HepG2 (cell line): ENCODE results near the gene GRIA3.

Experiments used
- FOXA1 ChIP-seq, 2 experiments: fragments of 450-650 bp in 1 of 2; sonication (generic) in 1 of 2; formaldehyde crosslinking in 1 of 2; IDR thresholded peaks; 2 replicates each; pipeline versions ENCODE4 v1.4.0 to v1.6.1; 2016 to 2020; ENCODE audit warnings: missing genetic modification reagents in 1 of 2
- MBNL3 ChIP-seq: fragments of 250-450 bp; sonication (Bioruptor Pico); conservative IDR thresholded peaks from 2 replicates; pipeline ENCODE4 v1.8.0; 2022; ENCODE audit warnings: mild to moderate bottlenecking, inconsistent platforms
- SPEN ChIP-seq: sonication (generic); formaldehyde crosslinking; IDR thresholded peaks from 2 replicates; pipeline ENCODE4 v1.5.1; 2020; ENCODE audit warnings: low read depth, mild to moderate bottlenecking, missing genetic modification reagents
- ZNF280B ChIP-seq: sonication (generic); formaldehyde crosslinking; IDR thresholded peaks from 2 replicates; pipeline ENCODE4 v1.5.0; 2020; ENCODE audit warnings: missing genetic modification reagents, mild to moderate bottlenecking, borderline replicate concordance

GRCh38 chrX:123330229-123330942 is 146.3 kb downstream of the GRIA3 start:
- no peak for TF ChIP-seq ZNF280B (CRISPR knock-in tag)
- no peak for TF ChIP-seq FOXA1 (IDR thresholded peaks at IDR 0.05)
- TF ChIP-seq FOXA1 (CRISPR knock-in tag; IDR thresholded peaks at IDR 0.05) = no peak
- no peak for TF ChIP-seq MBNL3 (CRISPR knock-in tag)
- TF ChIP-seq SPEN (CRISPR knock-in tag) = no peak
